Spleen (tissue), 7 donors: ENCODE results near the gene ITGB5.

ENCODE experiments used
- CTCF ChIP-seq, 11 experiments: fragments of 200-600 bp in 7 of 11; fragments of 450-650 bp in 4 of 11; sonication (generic) in 4 of 11; IDR thresholded peaks in 8 of 11; conservative IDR thresholded peaks in 3 of 11; 1 replicate in 7 of 11; 2 replicates in 4 of 11; pipeline versions ENCODE4 v1.4.0 to v1.8.0; 2016 to 2021; ENCODE audit warnings: antibody characterized with exemption in 11 of 11, inconsistent platforms in 4 of 11, mild to moderate bottlenecking in 1 of 11
- POLR2A ChIP-seq, 3 donors: fragments of 450-650 bp; IDR thresholded peaks; one replicate each; pipeline ENCODE4 v1.5.1; 2017; ENCODE audit warnings: antibody characterized with exemption in 3 of 3, mild to moderate bottlenecking in 1 of 3
- donor health status: DM: no; HTN: no; CAD: no; lungs with moderate emphysema.
- donor health status: DM: no; HTN: no; CAD: no.
- donor health status: DM: no; HTN: no; CAD: no.

- TF ChIP-seq CTCF (IDR thresholded peaks at IDR 0.05 in 8 of 11, conservative IDR thresholded peaks at IDR 0.05 in 3 of 11) (no peak), POLR2A (IDR thresholded peaks at IDR 0.05) (no peak)
Observed at GRCh38 chr3:124840331-124840730, 46.8 kb downstream of the ITGB5 start.
